Keratinocyte (primary cell): ENCODE data around the gene SPHK1. TPM values are rescaled to one million over a fixed set of nuclear protein-coding genes. Genes with fewer than 3 reads are reported as not detected.
"Not testable (repeated sequence)": the region's sequence is repeated elsewhere in the genome, so short reads cannot be mapped to it uniquely, and the experiment has no call there.

Source experiments
- DNase-seq: peaks from one replicate; pipeline ENCODE4 v3.0.0-alpha.2; 2011; ENCODE audit warnings: low read depth, missing footprints, low spot score
- FAIRE-seq: peaks from 2 replicates; lab custom pipeline; 2011; peaks lifted over from hg19 to GRCh38; lab: Jason Lieb, UNC
- H2AFZ ChIP-seq: 2 replicates; pipeline ENCODE4 v1.6.0; 2012; ENCODE audit warnings: low read length, control low read depth, inconsistent platforms; ENCODE audit not compliant: control insufficient read depth
- H3K27ac ChIP-seq: 2 replicates; pipeline ENCODE4 v1.5.1; 2011; ENCODE audit warnings: low read length; ENCODE audit not compliant: control insufficient read depth, insufficient read depth
- H3K27me3 ChIP-seq: 3 replicates; pipeline ENCODE4 v1.6.0; 2011; ENCODE audit warnings: low read length; ENCODE audit not compliant: control insufficient read depth, insufficient read depth; ENCODE audit errors: extremely low read depth
- H3K36me3 ChIP-seq, 2 experiments: 2 replicates in 1 of 2; 3 replicates in 1 of 2; pipeline ENCODE4 v1.5.1; 2011; ENCODE audit warnings: low read length in 2 of 2, mild to moderate bottlenecking in 1 of 2; ENCODE audit not compliant: control insufficient read depth in 2 of 2, insufficient read depth in 2 of 2; ENCODE audit errors: extremely low read depth in 1 of 2
- H3K4me1 ChIP-seq: 3 replicates; pipeline ENCODE4 v1.5.1; 2011; ENCODE audit warnings: low read length; ENCODE audit not compliant: control insufficient read depth, insufficient read depth; ENCODE audit errors: extremely low read depth
- H3K4me2 ChIP-seq: 3 replicates; pipeline ENCODE4 v1.6.0; 2011; ENCODE audit warnings: low read depth, low read length; ENCODE audit not compliant: control insufficient read depth, insufficient read depth; ENCODE audit errors: extremely low read depth
- H3K4me3 ChIP-seq, 3 experiments: fragments of 200-600 bp in 1 of 3; sonication (generic) in 1 of 3; 2 replicates in 2 of 3; 3 replicates in 1 of 3; pipeline ENCODE4 v1.5.1; 2011 to 2016; ENCODE audit warnings: low read length in 3 of 3, mild to moderate bottlenecking in 3 of 3, control low read depth in 2 of 3, inconsistent platforms in 1 of 3, low read depth in 1 of 3, mixed read lengths in 1 of 3, mixed run types in 1 of 3, moderate library complexity in 1 of 3; ENCODE audit not compliant: control insufficient read depth in 2 of 3, insufficient read depth in 2 of 3; ENCODE audit errors: extremely low read depth in 1 of 3
- H3K79me2 ChIP-seq: 2 replicates; pipeline ENCODE4 v1.6.0; 2012; ENCODE audit warnings: low read length; ENCODE audit not compliant: control insufficient read depth, insufficient read depth
- H3K9ac ChIP-seq: 3 replicates; pipeline ENCODE4 v1.6.0; 2011; ENCODE audit warnings: low read length; ENCODE audit not compliant: control insufficient read depth, insufficient read depth; ENCODE audit errors: extremely low read depth
- H3K9me1 ChIP-seq: 3 replicates; pipeline ENCODE4 v1.6.0; 2011; ENCODE audit warnings: low read length; ENCODE audit not compliant: control insufficient read depth, insufficient read depth; ENCODE audit errors: extremely low read depth
- H3K9me3 ChIP-seq: 2 replicates; pipeline ENCODE4 v1.5.1; 2012; ENCODE audit warnings: low read depth, low read length; ENCODE audit not compliant: control insufficient read depth
- H4K20me1 ChIP-seq: 3 replicates; pipeline ENCODE4 v1.6.0; 2011; ENCODE audit warnings: low read length; ENCODE audit not compliant: control insufficient read depth, insufficient read depth; ENCODE audit errors: extremely low read depth
- CTCF ChIP-seq, 3 experiments: IDR thresholded peaks in 1 of 3; conservative IDR thresholded peaks in 1 of 3; optimal IDR thresholded peaks in 1 of 3; 2 replicates in 2 of 3; 3 replicates in 1 of 3; pipeline versions ENCODE3 to v1.5.1; 2011; ENCODE audit warnings: low read length in 3 of 3, mild to moderate bottlenecking in 3 of 3, moderate library complexity in 2 of 3, control low read depth in 1 of 3, inconsistent platforms in 1 of 3; ENCODE audit not compliant: insufficient read depth in 2 of 3; ENCODE audit errors: extremely low read depth in 1 of 3
- EZH2 ChIP-seq: IDR thresholded peaks from one replicate; pipeline ENCODE4 v1.6.1; 2012; ENCODE audit warnings: inconsistent platforms, mild to moderate bottlenecking, low read length, moderate library complexity
- dilution Hi-C: fragments of 300-500 bp; cut with MboI; formaldehyde crosslinking; loops from one replicate; pipeline ENCODE4 v1.7.0; 2020; ENCODE audit warnings: low sequenced_read_pairs; ENCODE audit not compliant: extremely low pct_ligation_motif_present
- polyA plus RNA-seq, 5 experiments: library from polyadenylated mRNA; depleted of rRNA in 3 of 5; stranded (reverse) in 3 of 5; stranded (forward) in 1 of 5; unstranded in 1 of 5; fragments of >200 nt; gene quantifications; 1 replicate in 1 of 5; 2 replicates in 3 of 5; 3 replicates in 1 of 5; pipeline versions ENCODE4 v1.2.1 to v1.2.3, GENCODE V29; 2011 to 2012; ENCODE audit warnings: missing spikeins in 2 of 5, low read depth in 1 of 5, low replicate concordance in 1 of 5

Gene SPHK1
- polyA plus RNA-seq, 1 donor (not counting 4 experiments of a cell fraction or from before 2014, with no cell fraction given): 50.2 TPM

DNA sequence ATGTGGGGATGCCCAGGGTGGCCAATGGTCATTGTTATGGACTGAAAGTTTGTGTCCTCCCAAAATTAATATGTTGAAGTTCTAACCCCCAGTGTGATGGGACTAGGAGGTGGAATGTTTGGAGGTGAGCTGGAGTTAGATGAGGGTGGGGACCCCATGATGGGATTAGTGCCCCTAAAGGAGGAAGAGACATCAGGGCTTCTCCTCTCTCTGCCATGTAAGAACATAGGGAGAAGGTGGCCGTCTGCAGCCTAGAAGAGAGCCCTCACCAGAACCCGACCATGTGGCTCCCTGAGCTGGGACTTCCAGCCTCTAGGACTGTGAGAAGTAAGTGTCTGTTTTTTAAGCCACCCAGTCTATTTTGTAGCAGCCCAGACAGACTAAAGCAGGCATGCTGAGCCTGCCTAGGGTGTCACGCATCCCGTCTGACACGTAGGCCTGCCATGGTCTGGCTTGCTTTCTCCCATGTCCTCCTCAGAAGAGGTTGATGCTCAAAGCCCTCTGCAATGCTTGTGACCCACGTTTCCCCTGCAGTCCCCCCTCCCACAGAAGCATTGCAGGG, 26.7 kb upstream of the SPHK1 start:
- Histone ChIP-seq H3K27me3 (no peaks in the 10 kb centered on the region), H3K9me3 (no peaks in the 10 kb centered on the region), H3K36me3 (no peaks in the 10 kb centered on the region), H3K9ac (no peak overlapping the region), H2AFZ (no peak overlapping the region), H3K9me1 (no peaks in the 10 kb centered on the region), H4K20me1 (no peaks in the 10 kb centered on the region), H3K4me2 (no peak overlapping the region), H3K4me3 (no peak overlapping the region), H3K4me1 (peaks cover 21% of the 10 kb centered on the region), H3K27ac (no peak overlapping the region), H3K79me2 (peaks cover 5% of the 10 kb centered on the region)
- TF ChIP-seq CTCF (optimal IDR thresholded peaks at IDR 0.05 in 1 of 3, IDR thresholded peaks at IDR 0.05 in 1 of 3, conservative IDR thresholded peaks at IDR 0.05 in 1 of 3; ENCODE audit: extremely low read depth in 1 of 3, insufficient read depth in 2 of 3, low read length in 3 of 3): no peak
- TF ChIP-seq EZH2: no peak
- dilution Hi-C loops: no loop called here
- DNase-seq (no peak), FAIRE-seq (no peak)

GRCh38 chr17:76359375-76359774, 25.0 kb upstream of the SPHK1 start:
- Histone ChIP-seq H3K9me1 (no peaks in the 10 kb centered on the region), H3K27ac (no peak overlapping the region), H4K20me1 (no peaks in the 10 kb centered on the region), H3K36me3 (no peaks in the 10 kb centered on the region), H3K79me2 (no peaks in the 10 kb centered on the region), H3K9me3 (no peaks in the 10 kb centered on the region), H3K4me3 (no peak overlapping the region), H3K9ac (no peak overlapping the region), H3K4me2 (no peak overlapping the region), H3K4me1 (peaks cover 19% of the 10 kb centered on the region), H2AFZ (no peak overlapping the region), H3K27me3 (no peaks in the 10 kb centered on the region)
- no peak for TF ChIP-seq EZH2
- no peak for TF ChIP-seq CTCF (optimal IDR thresholded peaks at IDR 0.05 in 1 of 3, IDR thresholded peaks at IDR 0.05 in 1 of 3, conservative IDR thresholded peaks at IDR 0.05 in 1 of 3; ENCODE audit: extremely low read depth in 1 of 3, insufficient read depth in 2 of 3, low read length in 3 of 3)
- DNase-seq: no peak
- dilution Hi-C loops: no loop called here
- no peak for FAIRE-seq

- H3K27ac ChIP-seq, H3K27me3 ChIP-seq, H2AFZ ChIP-seq, H4K20me1 ChIP-seq, H3K9me3 ChIP-seq, H3K9me1 ChIP-seq, H3K36me3 ChIP-seq, dilution Hi-C loops, H3K79me2 ChIP-seq, DNase-seq, H3K9ac ChIP-seq, FAIRE-seq, H3K4me2 ChIP-seq, H3K4me3 ChIP-seq: not testable (repeated sequence)
- peaks cover 16% of the 10 kb centered on the region for H3K4me1 ChIP-seq
Observed at GRCh38 chr17:76359776-76360175, 24.6 kb upstream of the SPHK1 start.
